ENCODE measurements around the gene IFNGR2.

GRCh38 chr21:33434770-33435360 is 31.7 kb downstream of the IFNGR2 start:
- TF ChIP-seq CTCF (conservative IDR thresholded peaks at IDR 0.05 in 1 of 2, IDR thresholded peaks at IDR 0.05 in 1 of 2; ENCODE audit: low read depth in 1 of 2, low read length in 2 of 2) (no peak), EZH2 (IDR thresholded peaks at IDR 0.05; ENCODE audit: low read length, missing control alignments) (no peak)
